ENCODE measurements around the gene SH2D1B. TPM values are rescaled to one million over a fixed set of nuclear protein-coding genes. Genes with fewer than 3 reads are reported as not detected.

SH2D1B gene
- total and polyA plus RNA-seq, 7 donors: 0.60 to 2.3 (median 0.92) TPM; not detected in 4

DNA sequence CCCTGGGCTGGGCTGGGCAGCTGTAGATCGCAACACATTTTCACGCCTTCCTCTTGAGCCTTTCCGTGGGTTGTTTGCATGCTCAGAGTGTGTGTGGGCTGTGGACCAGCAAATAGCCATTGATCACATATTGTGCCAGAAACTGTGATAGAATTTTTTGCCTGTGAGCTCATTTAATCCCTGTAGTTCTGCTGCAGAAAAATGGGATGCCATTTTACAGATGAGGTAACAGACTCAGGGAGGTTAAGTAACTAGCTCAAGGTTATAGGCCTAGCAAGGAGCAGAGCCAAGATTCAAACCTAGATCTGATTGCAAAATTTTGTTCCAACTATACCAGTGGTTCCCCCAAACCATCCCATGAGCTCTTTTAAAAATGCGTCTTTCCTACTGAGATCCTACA, 45.8 kb downstream of the SH2D1B start:
- intact Hi-C loops (cut with DNase I): no loop called here
- no peak overlapping the region for H3K27ac ChIP-seq
- H3K36me3 ChIP-seq: peaks cover 0 to 9% (median 0%) of the 10 kb centered on the region in 4 donors
- H3K27me3 ChIP-seq: no peaks in the 10 kb centered on the region
- TF ChIP-seq, protein P1, sequence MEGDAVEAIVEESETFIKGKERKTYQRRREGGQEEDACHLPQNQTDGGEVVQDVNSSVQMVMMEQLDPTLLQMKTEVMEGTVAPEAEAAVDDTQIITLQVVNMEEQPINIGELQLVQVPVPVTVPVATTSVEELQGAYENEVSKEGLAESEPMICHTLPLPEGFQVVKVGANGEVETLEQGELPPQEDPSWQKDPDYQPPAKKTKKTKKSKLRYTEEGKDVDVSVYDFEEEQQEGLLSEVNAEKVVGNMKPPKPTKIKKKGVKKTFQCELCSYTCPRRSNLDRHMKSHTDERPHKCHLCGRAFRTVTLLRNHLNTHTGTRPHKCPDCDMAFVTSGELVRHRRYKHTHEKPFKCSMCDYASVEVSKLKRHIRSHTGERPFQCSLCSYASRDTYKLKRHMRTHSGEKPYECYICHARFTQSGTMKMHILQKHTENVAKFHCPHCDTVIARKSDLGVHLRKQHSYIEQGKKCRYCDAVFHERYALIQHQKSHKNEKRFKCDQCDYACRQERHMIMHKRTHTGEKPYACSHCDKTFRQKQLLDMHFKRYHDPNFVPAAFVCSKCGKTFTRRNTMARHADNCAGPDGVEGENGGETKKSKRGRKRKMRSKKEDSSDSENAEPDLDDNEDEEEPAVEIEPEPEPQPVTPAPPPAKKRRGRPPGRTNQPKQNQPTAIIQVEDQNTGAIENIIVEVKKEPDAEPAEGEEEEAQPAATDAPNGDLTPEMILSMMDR (IDR thresholded peaks at IDR 0.05): no peak
- TF ChIP-seq EP300 (IDR thresholded peaks at IDR 0.05) (no peak), POLR2A (IDR thresholded peaks at IDR 0.05) (no peak), POLR2AphosphoS5 (IDR thresholded peaks at IDR 0.05) (no peak)
- no peaks in the 10 kb centered on the region for H3K9me3 ChIP-seq
- no peak overlapping the region for H3K4me3 ChIP-seq
- 72% methylated on average over 4 of the region's 4 CpGs for WGBS, 2 donors
- no peak for DNase-seq
- no peaks in the 10 kb centered on the region for H3K4me1 ChIP-seq

DNA sequence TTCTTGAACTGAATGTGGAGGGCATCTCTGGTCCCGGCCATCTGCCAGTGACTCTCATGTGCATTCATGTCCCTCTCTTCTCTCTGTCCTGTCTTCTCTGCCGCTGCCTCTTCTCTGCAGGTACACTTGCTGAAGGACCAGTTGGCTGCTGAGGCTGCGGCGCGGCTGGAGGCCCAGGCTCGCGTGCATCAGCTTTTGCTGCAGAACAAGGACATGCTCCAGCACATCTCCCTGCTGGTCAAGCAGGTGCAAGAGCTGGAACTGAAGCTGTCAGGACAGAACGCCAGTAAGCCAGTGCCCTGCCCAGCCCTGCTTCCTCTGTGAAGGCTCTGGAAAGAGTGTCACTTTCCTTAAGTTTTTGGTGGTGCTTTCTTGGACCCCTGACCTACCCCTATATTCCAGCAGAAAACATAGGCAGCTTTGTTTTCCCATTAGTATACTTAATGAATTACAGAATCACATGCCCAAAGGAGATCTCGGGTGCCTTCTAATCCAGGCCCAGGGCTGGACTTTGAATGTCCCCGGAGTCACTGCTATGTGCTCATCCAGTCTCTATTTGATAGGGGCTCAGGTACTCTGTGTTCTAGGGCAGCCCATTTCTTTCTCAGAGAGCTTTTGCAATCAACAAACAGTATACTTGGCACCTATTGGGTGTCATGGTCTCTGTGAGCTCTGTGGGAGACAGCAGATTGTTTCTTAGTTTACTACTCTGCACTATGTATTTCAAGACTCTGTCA, 46.5 kb downstream of the SH2D1B start:
- H3K27me3 ChIP-seq: no peaks in the 10 kb centered on the region
- no peaks in the 10 kb centered on the region for H3K9me3 ChIP-seq
- H3K4me3 ChIP-seq: no peak overlapping the region
- H3K36me3 ChIP-seq: peaks cover 0 to 16% (median 0%) of the 10 kb centered on the region in 4 donors
- TF ChIP-seq, protein P1 (IDR thresholded peaks at IDR 0.05): no peak
- TF ChIP-seq POLR2AphosphoS5 (IDR thresholded peaks at IDR 0.05): no peak
- TF ChIP-seq EP300 (IDR thresholded peaks at IDR 0.05): no peak
- TF ChIP-seq POLR2A (IDR thresholded peaks at IDR 0.05): no peak
- 89 to 95% methylated on average over 10 of the region's 10 CpGs for WGBS, 2 donors
- DNase-seq: no peak
- no peaks in the 10 kb centered on the region for H3K4me1 ChIP-seq
- intact Hi-C loops (cut with DNase I): no loop called here
- no peak overlapping the region for H3K27ac ChIP-seq

DNA sequence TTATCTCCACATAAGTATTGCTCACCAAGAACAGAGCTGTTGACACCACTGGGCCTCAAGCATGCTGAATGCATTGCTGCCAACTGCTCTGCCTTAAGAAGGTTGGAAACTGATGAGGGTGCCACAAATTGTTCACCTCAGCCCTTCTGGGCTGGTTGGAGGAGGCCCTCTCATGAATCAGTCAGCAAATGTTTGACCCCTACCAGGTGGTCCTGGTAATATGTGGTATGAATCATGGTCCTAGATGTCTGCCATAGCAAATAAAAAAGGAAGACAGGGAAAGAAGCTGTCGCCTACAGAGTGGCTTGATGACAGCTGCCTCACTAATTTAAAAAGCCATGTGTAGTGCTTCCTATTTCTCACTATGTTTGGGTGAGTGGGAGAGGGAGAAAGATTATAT, 47.4 kb downstream of the SH2D1B start:
- WGBS, 2 donors: 94% methylated on average over 1 of the region's 1 CpG

DNA sequence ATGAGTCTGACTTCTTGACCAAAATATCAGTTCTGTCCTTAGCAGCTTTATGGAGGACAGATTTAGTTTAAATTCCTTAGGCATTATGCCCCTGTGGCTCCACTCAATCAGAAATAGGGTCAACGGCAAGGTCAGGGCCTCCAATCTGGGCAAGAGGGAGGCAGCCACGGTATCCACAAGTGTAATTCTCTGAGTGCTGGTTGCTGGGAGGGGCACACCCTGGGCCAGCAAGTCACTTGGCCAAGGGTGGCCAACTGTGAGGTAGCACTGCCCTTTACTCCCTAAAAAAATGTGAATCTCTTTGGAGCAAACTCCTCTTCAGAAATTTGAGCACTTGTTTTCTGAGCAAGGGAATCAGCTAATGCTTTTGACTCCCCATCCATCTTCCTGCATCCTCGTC, 48.1 kb downstream of the SH2D1B start:
- intact Hi-C loops (cut with DNase I): no loop called here
- no peak overlapping the region for H3K4me3 ChIP-seq
- H3K27ac ChIP-seq: no peak overlapping the region
- no peaks in the 10 kb centered on the region for H3K4me1 ChIP-seq
- H3K27me3 ChIP-seq: no peaks in the 10 kb centered on the region
- DNase-seq: no peak
- WGBS, 2 donors: 76 to 87% methylated on average over 3 of the region's 3 CpGs
- no peaks in the 10 kb centered on the region for H3K9me3 ChIP-seq
- H3K36me3 ChIP-seq: peaks cover 0 to 17% (median 0%) of the 10 kb centered on the region in 4 donors
- TF ChIP-seq, protein P1 (IDR thresholded peaks at IDR 0.05): no peak
- TF ChIP-seq POLR2A (IDR thresholded peaks at IDR 0.05) (no peak), POLR2AphosphoS5 (IDR thresholded peaks at IDR 0.05) (no peak), EP300 (IDR thresholded peaks at IDR 0.05) (no peak)

More for the DNA sequence above, 47.4 kb downstream of the SH2D1B start:
- Histone ChIP-seq H3K9me3 (no peaks in the 10 kb centered on the region), H3K4me1 (no peaks in the 10 kb centered on the region), H3K4me3 (no peak overlapping the region), H3K36me3 (peaks cover 0 to 17% (median 0%) of the 10 kb centered on the region in 4 donors), H3K27ac (no peak overlapping the region), H3K27me3 (no peaks in the 10 kb centered on the region)
- no peak for DNase-seq
- intact Hi-C loops (cut with DNase I): no loop called here
- TF ChIP-seq POLR2AphosphoS5 (IDR thresholded peaks at IDR 0.05): no peak
- TF ChIP-seq, protein P1 (IDR thresholded peaks at IDR 0.05): no peak
- no peak for TF ChIP-seq POLR2A (IDR thresholded peaks at IDR 0.05)
- TF ChIP-seq EP300 (IDR thresholded peaks at IDR 0.05): no peak
